M059J (cell line): ENCODE results near the gene MEG3. TPM values are rescaled to one million over a fixed set of nuclear protein-coding genes. Genes with fewer than 3 reads are reported as not detected.
"Not testable (repeated sequence)": the region's sequence is repeated elsewhere in the genome, so short reads cannot be mapped to it uniquely, and the experiment has no call there.

Experiments
- DNase-seq: peaks from one replicate; pipeline ENCODE4 v3.0.0-alpha.2; 2012; ENCODE audit warnings: low read depth
- total RNA-seq: library from RNA; depleted of rRNA; stranded (reverse); fragments of >200 nt; shearing (Covaris generic); gene quantifications from 2 replicates; pipeline ENCODE4 v1.2.3, GENCODE V29; 2014

Gene MEG3
- total RNA-seq, 1 experiment from 2014 or later: 21.9 TPM

GRCh38 chr14:100815478-100816285 lies 10.2 kb upstream of the MEG3 start:
- DNase-seq: peak; percentile 61

- DNase-seq: no peak
These were observed 9.5 kb upstream of the MEG3 start for GRCh38 chr14:100816286-100816949.

GRCh38 chr14:100816950-100817901 lies 8.7 kb upstream of the MEG3 start:
- DNase-seq: no peak

- DNase-seq: peak; percentile 31
These were observed 7.7 kb upstream of the MEG3 start for GRCh38 chr14:100818221-100818699.

- DNase-seq: not testable (repeated sequence)
These were observed 7.0 kb upstream of the MEG3 start for GRCh38 chr14:100818923-100819322.

- no peak for DNase-seq
These were observed 6.5 kb upstream of the MEG3 start for GRCh38 chr14:100819453-100819828.

- DNase-seq: no peak
These were observed 6.0 kb upstream of the MEG3 start for GRCh38 chr14:100819829-100820475.

- no peak for DNase-seq
These were observed 5.0 kb upstream of the MEG3 start for GRCh38 chr14:100820957-100821356.

GRCh38 chr14:100822013-100822412 lies 3.9 kb upstream of the MEG3 start:
- DNase-seq: no peak

- no peak for DNase-seq
These were observed 3.2 kb upstream of the MEG3 start for GRCh38 chr14:100822532-100823296.

GRCh38 chr14:100823413-100824080 lies 2.4 kb upstream of the MEG3 start:
- no peak for DNase-seq

- no peak for DNase-seq
These were observed 1.8 kb upstream of the MEG3 start for GRCh38 chr14:100824091-100824551.

GRCh38 chr14:100824901-100825712 lies 811 bp upstream of the MEG3 start:
- no peak for DNase-seq

- DNase-seq: no peak
These were observed 628 bp downstream of the MEG3 start for GRCh38 chr14:100826391-100827100.

- DNase-seq: no peak
These were observed 1.4 kb downstream of the MEG3 start for GRCh38 chr14:100827101-100828021.

- no peak for DNase-seq
These were observed 2.3 kb downstream of the MEG3 start for GRCh38 chr14:100828031-100828769.

GRCh38 chr14:100830681-100831080 lies 4.8 kb downstream of the MEG3 start:
- DNase-seq: no peak
